Esophagus squamous epithelium (tissue), 5 donors: ENCODE measurements around the gene ESRRB. TPM values are rescaled to one million over a fixed set of nuclear protein-coding genes. Genes with fewer than 3 reads are reported as not detected.
A peak's percentile ranks its signal among the peaks of the same experiment; 100 is the strongest.

Experiments used
- DNase-seq: peaks from one replicate; lab custom pipeline; 2025; lab: John Stamatoyannopoulos, UW
- H3K27ac ChIP-seq, 4 donors: fragments of 200-600 bp; sonication (generic); one replicate each; pipeline ENCODE4 v1.5.1; 2016 to 2019; ENCODE audit warnings: mild to moderate bottlenecking in 1 of 4
- H3K27me3 ChIP-seq, 4 donors: fragments of 200-600 bp; sonication (generic); 1 replicate in 3 of 4; 2 replicates in 1 of 4; pipeline versions ENCODE4 v1.5.1 to v1.6.0; 2017 to 2021; ENCODE audit warnings: antibody characterized with exemption in 1 of 4
- H3K36me3 ChIP-seq, 3 donors: fragments of 200-600 bp; sonication (generic); one replicate each; pipeline ENCODE4 v1.5.1; 2016 to 2019
- H3K4me1 ChIP-seq, 3 donors: fragments of 200-600 bp; sonication (generic); one replicate each; pipeline ENCODE4 v1.5.1; 2017 to 2019
- H3K4me3 ChIP-seq, 4 donors: fragments of 200-600 bp; sonication (generic); 1 replicate in 3 of 4; 2 replicates in 1 of 4; pipeline ENCODE4 v1.5.1; 2016 to 2019; ENCODE audit warnings: mild to moderate bottlenecking in 2 of 4, moderate library complexity in 1 of 4
- H3K9me3 ChIP-seq, 3 donors: fragments of 200-600 bp; sonication (generic); one replicate each; pipeline ENCODE4 v1.5.1; 2016 to 2019
- CTCF ChIP-seq, 6 experiments: fragments of 450-650 bp in 4 of 6; fragments of 200-600 bp in 2 of 6; sonication (generic) in 2 of 6; IDR thresholded peaks; one replicate each; pipeline ENCODE4 v1.5.1; 2016 to 2019; ENCODE audit warnings: antibody characterized with exemption in 6 of 6, mild to moderate bottlenecking in 4 of 6, moderate library complexity in 4 of 6
- POLR2A ChIP-seq, 4 donors: fragments of 450-650 bp; IDR thresholded peaks; one replicate each; pipeline ENCODE4 v1.6.1; 2017; ENCODE audit warnings: antibody characterized with exemption in 4 of 4, mild to moderate bottlenecking in 4 of 4, moderate library complexity in 3 of 4
- WGBS, 2 donors: methylation state at CpG; one replicate each; pipeline ENCODE4 v1.1.5; 2018; 5-methylcytosine and 5-hydroxymethylcytosine counted together
- intact Hi-C: fragments of 100-400 bp; cut with DNase I; formaldehyde crosslinking; loops from one replicate; pipeline ENCODE4 v1.15.0; 2022
- total RNA-seq, 4 donors: library from RNA; depleted of rRNA; stranded (reverse); fragments of >200 nt; gene quantifications; one replicate each; pipeline ENCODE4 v1.1.0, GENCODE V29; 2016
- donor health status: DM: yes; HTN: yes; CAD: no.

Gene ESRRB
- total RNA-seq, 4 donors from 2014 or later: not detected

- TF ChIP-seq CTCF (IDR thresholded peaks at IDR 0.05) (peak; percentile 41 to 83 (median 68)), POLR2A (IDR thresholded peaks at IDR 0.05) (no peak)
- H3K4me1 ChIP-seq: peaks cover 0 to 12% (median 4%) of the 10 kb centered on the region in 3 donors
- H3K9me3 ChIP-seq: no peaks in the 10 kb centered on the region
- H3K27me3 ChIP-seq: peaks cover 0 to 62% (median 0%) of the 10 kb centered on the region in 4 donors
- no peaks in the 10 kb centered on the region for H3K36me3 ChIP-seq
- intact Hi-C loops: no loop called here
- H3K27ac ChIP-seq: no peak overlapping the region
- 5% methylated on average over 19 to 26 of the region's 40 CpGs for WGBS, 2 donors
- no peak for DNase-seq
- peak overlapping the region in 2 of 4 donors; percentile 30 to 52 for H3K4me3 ChIP-seq
These were observed 23.2 kb upstream of the ESRRB start for GRCh38 chr14:76352639-76353281.

GRCh38 chr14:76354310-76354709, 21.6 kb upstream of the ESRRB start:
- intact Hi-C loops: no loop called here
- peaks cover 0 to 64% (median 0%) of the 10 kb centered on the region in 4 donors for H3K27me3 ChIP-seq
- no peak overlapping the region for H3K4me3 ChIP-seq
- WGBS, 2 donors: 87 to 88% methylated on average over 2 to 3 of the region's 4 CpGs
- H3K27ac ChIP-seq: no peak overlapping the region
- TF ChIP-seq POLR2A (IDR thresholded peaks at IDR 0.05) (no peak), CTCF (IDR thresholded peaks at IDR 0.05) (no peak)
- no peaks in the 10 kb centered on the region for H3K9me3 ChIP-seq
- no peaks in the 10 kb centered on the region for H3K36me3 ChIP-seq
- H3K4me1 ChIP-seq: peaks cover 0 to 8% (median 4%) of the 10 kb centered on the region in 3 donors
- DNase-seq: no peak

DNA sequence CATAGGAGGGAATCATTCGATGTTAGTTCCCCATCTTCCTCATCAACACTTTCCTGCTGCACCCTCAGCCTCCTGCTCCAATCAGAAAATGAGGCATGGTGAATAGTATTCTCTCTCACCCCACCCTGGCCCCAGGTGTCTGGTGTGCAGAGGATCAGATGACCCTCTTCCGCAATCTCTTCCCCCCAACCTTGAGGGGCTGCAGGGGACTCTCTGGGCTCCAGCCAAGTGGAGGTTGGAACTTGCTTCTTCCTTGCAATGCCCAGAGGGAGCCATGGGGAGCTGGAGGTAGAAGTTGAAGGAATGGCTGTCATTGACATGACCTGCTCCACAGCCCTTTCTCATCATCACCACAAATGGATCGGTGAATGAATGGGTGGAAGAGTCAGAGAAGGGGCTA, 20.2 kb upstream of the ESRRB start:
- DNase-seq: no peak
- WGBS, 2 donors: 67 to 75% methylated on average over 3 of the region's 3 CpGs
- intact Hi-C loops: no loop called here
- no peak for TF ChIP-seq CTCF (IDR thresholded peaks at IDR 0.05)
- no peak for TF ChIP-seq POLR2A (IDR thresholded peaks at IDR 0.05)
- peaks cover 0 to 8% (median 4%) of the 10 kb centered on the region in 3 donors for H3K4me1 ChIP-seq
- no peak overlapping the region for H3K4me3 ChIP-seq
- H3K27me3 ChIP-seq: peaks cover 0 to 75% (median 0%) of the 10 kb centered on the region in 4 donors
- no peaks in the 10 kb centered on the region for H3K9me3 ChIP-seq
- no peak overlapping the region for H3K27ac ChIP-seq
- H3K36me3 ChIP-seq: no peaks in the 10 kb centered on the region

DNA sequence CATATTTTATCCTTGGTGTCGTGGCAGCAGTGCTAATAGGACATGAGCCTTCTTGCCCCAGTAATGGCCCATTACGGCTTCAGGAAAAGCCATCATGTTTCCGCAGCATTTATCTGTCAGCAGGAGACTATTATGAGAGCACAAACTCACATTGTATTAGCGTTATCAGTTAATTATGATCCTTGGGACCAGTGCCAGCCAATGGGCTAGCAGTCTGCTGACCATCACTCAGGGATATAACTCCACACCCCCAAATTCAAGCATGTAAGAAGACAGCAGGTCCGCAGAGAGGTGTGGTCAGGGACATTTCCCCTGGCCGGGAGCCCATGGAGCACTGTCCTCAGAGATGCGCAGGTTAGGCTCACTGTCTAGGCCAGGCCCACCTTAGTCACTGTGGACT, 4.9 kb upstream of the ESRRB start:
- Histone ChIP-seq H3K9me3 (no peaks in the 10 kb centered on the region), H3K4me1 (peaks cover under 1 to 2% (median 2%) of the 10 kb centered on the region in 3 donors), H3K36me3 (no peaks in the 10 kb centered on the region), H3K27ac (no peak overlapping the region), H3K4me3 (no peak overlapping the region), H3K27me3 (peaks cover 0 to 68% (median under 1%) of the 10 kb centered on the region in 4 donors)
- intact Hi-C loops: no loop called here
- no peak for DNase-seq
- WGBS, 2 donors: 78 to 90% methylated on average over 5 to 6 of the region's 7 CpGs
- no peak for TF ChIP-seq POLR2A (IDR thresholded peaks at IDR 0.05)
- no peak for TF ChIP-seq CTCF (IDR thresholded peaks at IDR 0.05)

DNA sequence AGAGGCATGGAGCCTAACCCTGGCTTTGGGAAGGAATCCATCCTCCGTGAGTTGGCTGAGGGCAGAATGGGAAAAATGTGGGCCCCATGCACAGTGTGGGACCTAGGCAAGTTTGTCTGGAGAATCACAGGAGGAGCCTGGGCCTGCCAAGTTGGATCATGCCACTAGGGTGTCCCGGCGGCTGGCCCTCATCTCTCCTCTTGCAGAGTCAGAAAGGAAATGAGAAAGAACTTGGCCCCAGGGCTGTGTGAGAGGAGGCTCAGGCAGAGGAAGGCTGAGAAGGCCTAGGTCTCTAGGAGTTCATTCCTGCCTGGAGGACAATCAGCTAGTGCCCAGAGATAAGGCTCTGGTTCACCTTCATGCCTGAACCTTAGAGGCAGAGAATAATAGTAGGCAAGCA, 2.5 kb upstream of the ESRRB start:
- intact Hi-C loops: no loop called here
- no peak for DNase-seq
- H3K27ac ChIP-seq: no peak overlapping the region
- H3K4me3 ChIP-seq: no peak overlapping the region
- WGBS, 2 donors: 25 to 67% methylated on average over 2 to 3 of the region's 3 CpGs
- no peaks in the 10 kb centered on the region for H3K9me3 ChIP-seq
- H3K4me1 ChIP-seq: peaks cover 17 to 20% (median 17%) of the 10 kb centered on the region in 3 donors
- TF ChIP-seq CTCF (IDR thresholded peaks at IDR 0.05) (no peak), POLR2A (IDR thresholded peaks at IDR 0.05) (no peak)
- H3K27me3 ChIP-seq: peaks cover 6 to 84% (median 16%) of the 10 kb centered on the region in 4 donors
- no peaks in the 10 kb centered on the region for H3K36me3 ChIP-seq
